Measurements from ENCODE around the gene NHLRC2.

- TF ChIP-seq CTCF (IDR thresholded peaks at IDR 0.05; ENCODE audit: poor library complexity): no peak
- TF ChIP-seq EZH2 (IDR thresholded peaks at IDR 0.05; ENCODE audit: borderline replicate concordance): no peak
These were observed 43.5 kb downstream of the NHLRC2 start for GRCh38 chr10:113897693-113898618.

All from hepatocyte (in vitro differentiated cells).